Epithelial cell of proximal tubule (primary cell): ENCODE results near the gene IL24. TPM values are rescaled to one million over a fixed set of nuclear protein-coding genes. Genes with fewer than 3 reads are reported as not detected.

Source experiments
- DNase-seq: peaks from one replicate; pipeline ENCODE4 v3.0.0-alpha.2; 2011; ENCODE audit warnings: low read depth
- H3K4me3 ChIP-seq: 2 replicates; pipeline ENCODE4 v1.5.1; 2011; ENCODE audit warnings: low read depth, mild to moderate bottlenecking, low read length
- CTCF ChIP-seq: conservative IDR thresholded peaks from 2 replicates; pipeline ENCODE4 v1.5.1; 2012; ENCODE audit warnings: low read depth, mild to moderate bottlenecking, low read length
- total RNA-seq: library from RNA; depleted of rRNA; stranded (reverse); fragments of >200 nt; gene quantifications from 2 replicates; pipeline ENCODE4 v1.2.3, GENCODE V29; 2015

Gene IL24
- total RNA-seq, 1 donor from 2014 or later, result 1.1 TPM

- no peak overlapping the region for H3K4me3 ChIP-seq
- DNase-seq, result no peak
- no peak for TF ChIP-seq CTCF
Measured at GRCh38 chr1:206937425-206937824, 40.2 kb downstream of the IL24 start.

- TF ChIP-seq CTCF, result no peak
- no peak overlapping the region for H3K4me3 ChIP-seq
- no peak for DNase-seq
Measured at GRCh38 chr1:206939131-206939530, 41.9 kb downstream of the IL24 start.

- no peak for DNase-seq
- TF ChIP-seq CTCF, result no peak
- no peak overlapping the region for H3K4me3 ChIP-seq
Measured at GRCh38 chr1:206939841-206940587, 42.8 kb downstream of the IL24 start.

GRCh38 chr1:206940588-206940936 is 43.3 kb downstream of the IL24 start:
- no peak overlapping the region for H3K4me3 ChIP-seq
- TF ChIP-seq CTCF, result no peak
- DNase-seq, result no peak

- no peak for TF ChIP-seq CTCF
- no peak overlapping the region for H3K4me3 ChIP-seq
- DNase-seq, result no peak
Measured at GRCh38 chr1:206941766-206942418, 44.6 kb downstream of the IL24 start.

- TF ChIP-seq CTCF, result no peak
- no peak overlapping the region for H3K4me3 ChIP-seq
- DNase-seq, result no peak
Measured at GRCh38 chr1:206944703-206945102, 47.5 kb downstream of the IL24 start.

GRCh38 chr1:206945779-206946178 is 48.5 kb downstream of the IL24 start:
- DNase-seq, result no peak
- no peak overlapping the region for H3K4me3 ChIP-seq
- no peak for TF ChIP-seq CTCF
